GM12878 (cell line): Measurements from ENCODE around the gene KASH5. TPM values are rescaled to one million over a fixed set of nuclear protein-coding genes. Genes with fewer than 3 reads are reported as not detected.

Source experiments
- ATAC-seq: fragments of 200-7000 bp; cut with Tn5 transposase; 3 replicates; pipeline ENCODE4 v1.9.1; 2020; ENCODE audit warnings: mild to moderate bottlenecking, moderate library complexity
- BruUV-seq: library from RNA; stranded (reverse); fragments of 400-500 nt; replicated peaks from 2 replicates; lab custom pipeline; 2021; lab: Mats Ljungman, UMichigan
- CTCF ChIA-PET: fragments of 300-600 bp; sonication (Branson Sonifier 250); formaldehyde crosslinking; extraction: SDS; loops from one replicate; lab custom pipeline; 2021; ENCODE audit warnings: inconsistent platforms; lab: Yijun Ruan, JAX
- POLR2A ChIA-PET: fragments of 350-600 bp; formaldehyde crosslinking; extraction: SDS; loops from one replicate; lab custom pipeline; 2021; ENCODE audit warnings: inconsistent platforms; lab: Charles Lee
- RAD21 ChIA-PET: fragments of 300-600 bp; sonication (Branson Sonifier 250); formaldehyde crosslinking; loops from one replicate; lab custom pipeline; 2023; ENCODE audit warnings: antibody characterized with exemption; ENCODE audit not compliant: unreplicated experiment; lab: Charles Lee
- SMC1A ChIA-PET: fragments of 300-600 bp; sonication (Branson Sonifier 250); formaldehyde crosslinking; loops from one replicate; lab custom pipeline; 2023; ENCODE audit not compliant: unreplicated experiment, uncharacterized antibody; lab: Charles Lee
- DNase-seq: peaks from one replicate; pipeline ENCODE4 v3.0.0-alpha.2; 2011; ENCODE audit warnings: low read depth, low spot score
- FAIRE-seq: peaks from 3 replicates; lab custom pipeline; 2011; peaks lifted over from hg19 to GRCh38; lab: Jason Lieb, UNC
- H2AFZ ChIP-seq: 2 replicates; pipeline ENCODE4 v1.6.0; 2011; ENCODE audit warnings: low read depth, low read length, control low read depth; ENCODE audit not compliant: control insufficient read depth
- H3K27ac ChIP-seq: 2 replicates; pipeline ENCODE4 v1.5.1; 2011; ENCODE audit warnings: control low read depth; ENCODE audit not compliant: control insufficient read depth, insufficient read depth
- H3K27me3 ChIP-seq, 2 experiments: replicated peaks in 1 of 2; 2 replicates each; pipeline versions ENCODE4 v1.6.0 to v1.6.1; 2011; ENCODE audit warnings: low read length in 1 of 2; ENCODE audit not compliant: control insufficient read depth in 2 of 2, insufficient read depth in 2 of 2
- H3K36me3 ChIP-seq, 2 experiments: 2 replicates each; pipeline ENCODE4 v1.5.1; 2011; ENCODE audit warnings: low read length in 1 of 2; ENCODE audit not compliant: control insufficient read depth in 2 of 2, insufficient read depth in 2 of 2
- H3K4me1 ChIP-seq: 2 replicates; pipeline ENCODE4 v1.6.1; 2011; ENCODE audit warnings: mild to moderate bottlenecking, low read length, moderate library complexity, mixed read lengths; ENCODE audit not compliant: control insufficient read depth, insufficient read depth
- H3K4me2 ChIP-seq: 2 replicates; pipeline ENCODE4 v1.6.0; 2011; ENCODE audit warnings: control low read depth; ENCODE audit not compliant: control insufficient read depth, insufficient read depth
- H3K4me3 ChIP-seq: fragments of 200-600 bp; sonication (generic); 2 replicates; pipeline ENCODE4 v1.5.1; 2016
- H3K79me2 ChIP-seq: 2 replicates; pipeline ENCODE4 v1.6.0; 2011; ENCODE audit warnings: low read length; ENCODE audit not compliant: control insufficient read depth, insufficient read depth
- H3K9ac ChIP-seq: 2 replicates; pipeline ENCODE4 v1.8.0; 2011; ENCODE audit warnings: low read length, control low read depth, mixed read lengths; ENCODE audit not compliant: control insufficient read depth, insufficient read depth
- H3K9me3 ChIP-seq: replicated peaks from 3 replicates; pipeline ENCODE4 v1.5.1; 2011; ENCODE audit warnings: mild to moderate bottlenecking, low read length; ENCODE audit not compliant: control insufficient read depth, insufficient read depth
- H4K20me1 ChIP-seq: 2 replicates; pipeline ENCODE4 v1.6.0; 2011; ENCODE audit not compliant: control insufficient read depth, insufficient read depth
- SPI1 ChIP-seq: IDR thresholded peaks from 2 replicates; pipeline ENCODE4 v1.6.1; 2011; ENCODE audit warnings: low read depth, mild to moderate bottlenecking, low read length, moderate library complexity, borderline replicate concordance; ENCODE audit not compliant: insufficient read depth
- USF1 ChIP-seq: IDR thresholded peaks from 2 replicates; pipeline ENCODE4 v1.6.1; 2011; ENCODE audit warnings: borderline replicate concordance, low read depth, mild to moderate bottlenecking, moderate library complexity, mixed read lengths, low read length; ENCODE audit not compliant: insufficient read depth; ENCODE audit errors: extremely low read length
- YY1 ChIP-seq: IDR thresholded peaks from 2 replicates; pipeline ENCODE4 v1.6.1; 2011; ENCODE audit warnings: low read depth, mild to moderate bottlenecking, low read length
- WGBS: methylation state at CpG from one replicate; pipeline ENCODE4 v1.1.6; 2016; ENCODE audit warnings: low lambda C conversion rate; ENCODE audit not compliant: insufficient replicate concordance, insufficient coverage; ENCODE audit errors: missing lambda C conversion rate; 5-methylcytosine and 5-hydroxymethylcytosine counted together
- in situ Hi-C: fragments of 300-500 bp; cut with MboI; formaldehyde crosslinking; loops from 9 replicates; pipeline ENCODE4 v1.14.3; 2018; ENCODE audit warnings: mixed read lengths
- intact Hi-C: fragments of 100-400 bp; cut with micrococcal nuclease; formaldehyde crosslinking; loops from one replicate; pipeline ENCODE4 v1.14.2; 2022; ENCODE audit not compliant: unreplicated experiment
- polyA plus RNA-seq, 11 experiments: library from polyadenylated mRNA; depleted of rRNA in 4 of 11; unstranded in 6 of 11; stranded (reverse) in 5 of 11; fragments of >200 nt; fragmentation: Nextera tagmentation in 4 of 11; fragmentation: Illumina TruSeq in 1 of 11; extraction: Ambion mirVana in 4 of 11; extraction: Trizol in 1 of 11; gene quantifications; 1 replicate in 1 of 11; 2 replicates in 10 of 11; pipeline versions ENCODE4 v1.2.1 to v1.2.3, GENCODE V29; 2011 to 2016; ENCODE audit warnings: inconsistent platforms in 2 of 11, missing spikeins in 2 of 11, low read depth in 1 of 11
- total RNA-seq, 4 experiments: library from RNA; depleted of rRNA in 3 of 4; stranded (reverse); fragments of >200 nt in 3 of 4; fragmentation: Illumina TruSeq in 1 of 4; extraction: Trizol in 1 of 4; gene quantifications; 2 replicates each; pipeline versions ENCODE4 v1.2.1 to v1.2.3, GENCODE V29; 2013 to 2021
- TF ChIP-seq, protein P1 (sequence below): IDR thresholded peaks from 2 replicates; pipeline ENCODE4 v1.6.1; 2011; ENCODE audit warnings: borderline replicate concordance, low read depth, mild to moderate bottlenecking, moderate library complexity, low read length; ENCODE audit not compliant: insufficient read depth, poor library complexity, severe bottlenecking

Gene KASH5
- total and polyA plus RNA-seq, 10 of the 15 experiments (the other 5 are each of a cell fraction or from before 2014, with no cell fraction given) = 0.03 to 0.06 (median 0.05) TPM; not detected in 7

- Histone ChIP-seq H4K20me1 (no peaks in the 10 kb centered on the region), H3K79me2 (peaks cover 13% of the 10 kb centered on the region), H3K4me3 (no peak overlapping the region), H3K9ac (no peak overlapping the region)
- 81% methylated on average over 10 of the region's 11 CpGs for WGBS
- RAD21 ChIA-PET = interaction anchor here (1.6 kb wide), 1 partner anchor 8 kb away, joined by 4 read pairs; no protein-coding TSS in a partner anchor
- intact Hi-C loops = no loop called here
- SMC1A ChIA-PET = interaction anchor here (0.6 to 3.2 kb wide), 2 partner anchors 10 to 102 kb away, joined by 3 to 11 read pairs; no protein-coding TSS in a partner anchor
- CTCF ChIA-PET = interaction anchor here (0.6 to 3.0 kb wide), 3 partner anchors 14 to 25 kb away, joined by 3 to 17 read pairs (median 4); no protein-coding TSS in a partner anchor
- FAIRE-seq = no peak
- TF ChIP-seq, protein P1, sequence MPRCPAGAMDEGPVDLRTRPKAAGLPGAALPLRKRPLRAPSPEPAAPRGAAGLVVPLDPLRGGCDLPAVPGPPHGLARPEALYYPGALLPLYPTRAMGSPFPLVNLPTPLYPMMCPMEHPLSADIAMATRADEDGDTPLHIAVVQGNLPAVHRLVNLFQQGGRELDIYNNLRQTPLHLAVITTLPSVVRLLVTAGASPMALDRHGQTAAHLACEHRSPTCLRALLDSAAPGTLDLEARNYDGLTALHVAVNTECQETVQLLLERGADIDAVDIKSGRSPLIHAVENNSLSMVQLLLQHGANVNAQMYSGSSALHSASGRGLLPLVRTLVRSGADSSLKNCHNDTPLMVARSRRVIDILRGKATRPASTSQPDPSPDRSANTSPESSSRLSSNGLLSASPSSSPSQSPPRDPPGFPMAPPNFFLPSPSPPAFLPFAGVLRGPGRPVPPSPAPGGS = peak; percentile 44
- TF ChIP-seq SPI1 = no peak
- TF ChIP-seq USF1 = no peak
- no peak for TF ChIP-seq YY1
- TF ChIP-seq, all 136 proteins: peak for 1
- no peak for DNase-seq
- no peaks in the 10 kb centered on the region for H3K27me3 ChIP-seq
- BruUV-seq = no TSS peak
- H3K9me3 ChIP-seq = no peaks in the 10 kb centered on the region
- H3K4me2 ChIP-seq = no peak overlapping the region
- H2AFZ ChIP-seq = no peak overlapping the region
- peaks cover 0 to 3% of the 10 kb centered on the region in 2 experiments; a peak in 1 of 4 replicates for H3K36me3 ChIP-seq
- H3K27ac ChIP-seq = no peak overlapping the region
- POLR2A ChIA-PET = interaction anchor here (0.9 to 1.1 kb wide), 2 partner anchors 10 to 36 kb away, joined by 3 to 5 read pairs; no protein-coding TSS in a partner anchor
- peaks cover 22% of the 10 kb centered on the region for H3K4me1 ChIP-seq
- in situ Hi-C loops = no loop called here
- ATAC-seq = no peak
Observed at GRCh38 chr19:49342291-49342721, 45.7 kb upstream of the KASH5 start.
